GM12874 (cell line): ENCODE data around the gene TES.

ENCODE experiments used
- CTCF ChIP-seq: IDR thresholded peaks from 2 replicates; pipeline ENCODE4 v1.5.1; 2011; ENCODE audit warnings: low read depth, mild to moderate bottlenecking, control low read depth, low read length, moderate library complexity; ENCODE audit not compliant: insufficient read depth

TES gene

GRCh38 chr7:116236020-116236630, 25.8 kb downstream of the TES start:
- peak; percentile 31; the same call in 1 of the 2 replicates for TF ChIP-seq CTCF

GRCh38 chr7:116239020-116239419, 28.7 kb downstream of the TES start:
- TF ChIP-seq CTCF, result no peak

GRCh38 chr7:116239434-116239833, 29.1 kb downstream of the TES start:
- TF ChIP-seq CTCF, result no peak

DNA sequence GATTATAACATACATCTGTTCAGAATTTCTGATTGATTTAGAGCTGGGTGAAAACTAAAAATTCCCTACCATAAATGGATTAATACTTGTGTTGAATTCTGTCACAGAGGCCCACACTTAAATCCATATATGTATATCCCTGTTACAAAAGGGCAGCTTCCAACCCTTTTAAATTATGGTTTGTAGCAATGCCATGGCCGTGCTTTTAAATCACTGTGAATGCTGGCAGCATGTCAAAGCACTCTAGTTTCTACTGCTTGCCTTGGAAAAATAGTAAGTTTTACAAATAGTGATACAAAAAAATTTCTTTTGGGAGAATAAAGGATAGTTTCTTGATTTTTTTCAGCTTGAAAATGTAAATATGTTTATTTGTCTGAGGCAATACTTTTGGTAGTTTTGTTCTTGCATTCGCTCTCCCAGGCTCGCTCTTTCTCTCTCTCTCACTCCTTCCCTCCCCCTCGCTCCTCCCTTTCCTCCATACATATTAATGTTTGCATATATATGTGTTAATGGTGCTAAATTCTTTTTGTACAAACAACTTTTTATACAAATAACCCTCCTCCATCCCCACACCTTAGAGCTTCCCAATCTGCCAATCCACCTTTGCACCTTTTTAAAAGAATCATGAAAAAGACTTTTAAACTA, 29.8 kb downstream of the TES start:
- TF ChIP-seq CTCF, result no peak

DNA sequence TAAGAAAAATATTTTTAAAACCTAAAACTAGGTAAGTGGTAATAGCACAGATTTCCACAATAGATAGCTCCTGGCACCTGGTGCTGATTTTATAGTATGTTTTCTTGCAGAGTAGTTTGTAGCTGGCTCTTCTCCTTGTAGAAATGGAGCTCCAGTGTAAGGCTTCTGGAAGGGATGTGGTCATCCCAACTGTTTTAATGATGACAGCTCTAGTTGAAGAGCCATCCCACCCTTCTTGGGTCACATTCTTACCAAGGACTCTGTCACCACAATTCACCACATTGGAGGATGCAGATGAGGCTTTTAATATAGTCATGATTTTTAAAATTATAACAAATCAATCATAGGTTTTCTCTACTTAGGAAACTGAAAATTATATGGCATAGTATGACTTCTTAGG, 31.0 kb downstream of the TES start:
- no peak for TF ChIP-seq CTCF

DNA sequence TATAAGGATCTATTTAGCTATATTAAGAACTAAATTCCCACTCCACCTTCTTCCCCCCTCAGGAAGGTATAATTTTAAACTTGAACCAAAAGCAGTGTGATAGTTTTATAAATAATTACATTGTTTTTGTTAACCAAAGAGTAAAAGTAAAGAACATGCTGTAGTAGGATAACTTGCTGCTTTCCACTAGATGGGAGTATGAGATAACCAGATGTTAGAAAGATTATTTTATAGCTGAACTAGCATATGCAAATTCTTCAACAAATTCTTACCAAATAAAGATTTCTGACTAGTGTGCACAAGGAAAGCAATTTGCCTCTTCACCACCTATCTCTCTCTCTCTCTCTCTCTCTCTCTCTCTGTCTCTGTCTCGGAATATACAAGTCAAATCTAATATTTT, 31.8 kb downstream of the TES start:
- TF ChIP-seq CTCF, result no peak

GRCh38 chr7:116242759-116243158, 32.4 kb downstream of the TES start:
- TF ChIP-seq CTCF, result no peak
